ENCODE results near the gene MSRB2.
"Not testable (repeated sequence)": the region's sequence is repeated elsewhere in the genome, so short reads cannot be mapped to it uniquely, and the experiment has no call there.

The MSRB2 gene

GRCh38 chr10:23069019-23069815, 26.2 kb upstream of the MSRB2 start:
- DNase-seq (ENCODE audit: insufficient read length, low spot score) (no peak), FAIRE-seq (no peak)

- not testable (repeated sequence) for DNase-seq (ENCODE audit: insufficient read length, low spot score); FAIRE-seq
Measured at GRCh38 chr10:23070092-23070912, 25.1 kb upstream of the MSRB2 start.

- FAIRE-seq (no peak), DNase-seq (ENCODE audit: insufficient read length, low spot score) (no peak)
Measured at GRCh38 chr10:23070913-23071218, 24.5 kb upstream of the MSRB2 start.

GRCh38 chr10:23072593-23072992, 22.8 kb upstream of the MSRB2 start:
- not testable (repeated sequence) for FAIRE-seq; DNase-seq (ENCODE audit: insufficient read length, low spot score)

GRCh38 chr10:23073527-23073926, 21.9 kb upstream of the MSRB2 start:
- no peak for FAIRE-seq
- DNase-seq (ENCODE audit: insufficient read length, low spot score), result no peak

GRCh38 chr10:23075672-23076071, 19.7 kb upstream of the MSRB2 start:
- FAIRE-seq (no peak), DNase-seq (ENCODE audit: insufficient read length, low spot score) (no peak)

- FAIRE-seq (no peak), DNase-seq (ENCODE audit: insufficient read length, low spot score) (no peak)
Measured at GRCh38 chr10:23078114-23078513, 17.3 kb upstream of the MSRB2 start.

- DNase-seq (ENCODE audit: insufficient read length, low spot score) (no peak), FAIRE-seq (no peak)
Measured at GRCh38 chr10:23079700-23080099, 15.7 kb upstream of the MSRB2 start.

- FAIRE-seq, result no peak
- no peak for DNase-seq (ENCODE audit: insufficient read length, low spot score)
Measured at GRCh38 chr10:23080262-23080661, 15.1 kb upstream of the MSRB2 start.

GRCh38 chr10:23081221-23081750, 14.1 kb upstream of the MSRB2 start:
- no peak for FAIRE-seq
- no peak for DNase-seq (ENCODE audit: insufficient read length, low spot score)

- FAIRE-seq (no peak), DNase-seq (ENCODE audit: insufficient read length, low spot score) (no peak)
Measured at GRCh38 chr10:23081891-23082290, 13.5 kb upstream of the MSRB2 start.

- DNase-seq (ENCODE audit: insufficient read length, low spot score), result no peak
- FAIRE-seq, result no peak
Measured at GRCh38 chr10:23088609-23089008, 6.8 kb upstream of the MSRB2 start.

- FAIRE-seq (no peak), DNase-seq (ENCODE audit: insufficient read length, low spot score) (no peak)
Measured at GRCh38 chr10:23094786-23095403, 484 bp upstream of the MSRB2 start.

- DNase-seq (ENCODE audit: insufficient read length, low spot score), result no peak
Measured at GRCh38 chr10:23095966-23096801, 805 bp downstream of the MSRB2 start.

GRCh38 chr10:23096802-23097549, 1.6 kb downstream of the MSRB2 start:
- DNase-seq (ENCODE audit: insufficient read length, low spot score) (no peak), FAIRE-seq (no peak)

More at GRCh38 chr10:23095966-23096801, 805 bp downstream of the MSRB2 start:
- FAIRE-seq, result peak; percentile 33

- FAIRE-seq (no peak), DNase-seq (ENCODE audit: insufficient read length, low spot score) (no peak)
Measured at GRCh38 chr10:23099079-23099478, 3.7 kb downstream of the MSRB2 start.

GRCh38 chr10:23099816-23100215, 4.4 kb downstream of the MSRB2 start:
- FAIRE-seq, result no peak
- no peak for DNase-seq (ENCODE audit: insufficient read length, low spot score)

- no peak for DNase-seq (ENCODE audit: insufficient read length, low spot score)
- no peak for FAIRE-seq
Measured at GRCh38 chr10:23100331-23101030, 5.1 kb downstream of the MSRB2 start.
